Gastroesophageal sphincter (tissue), 3 donors: ENCODE measurements around the gene PHOX2B.

Experiments
- POLR2AphosphoS5 ChIP-seq: sonication (generic); formaldehyde crosslinking; IDR thresholded peaks from one replicate; pipeline ENCODE4 v1.6.1; 2017; ENCODE audit warnings: antibody characterized with exemption
- TF ChIP-seq, protein P1 (sequence below), 4 experiments: fragments of 200-600 bp in 2 of 4; fragments of 450-650 bp in 2 of 4; sonication (generic) in 1 of 4; IDR thresholded peaks; one replicate each; pipeline ENCODE4 v1.5.1; 2017 to 2019; ENCODE audit warnings: antibody characterized with exemption in 4 of 4, mild to moderate bottlenecking in 2 of 4, moderate library complexity in 2 of 4

DNA sequence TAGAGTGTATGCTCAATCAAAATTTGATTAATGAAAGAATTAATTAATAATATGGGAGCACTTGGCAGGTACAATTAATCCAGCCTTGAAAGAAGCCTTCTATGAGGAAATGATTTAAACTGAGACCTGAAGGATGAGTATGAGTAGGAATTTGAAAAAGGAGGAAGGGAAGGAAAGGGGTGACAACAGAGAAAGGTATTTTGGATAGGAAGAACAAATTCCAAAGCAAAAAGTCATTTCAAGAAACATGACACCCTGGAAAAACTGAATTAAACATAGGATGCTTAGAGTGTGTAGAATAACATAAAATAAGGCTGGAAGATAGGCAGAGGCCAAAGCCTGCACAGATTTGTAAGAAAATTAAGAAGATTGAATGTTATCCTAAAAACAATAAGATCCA lies 29.6 kb downstream of the PHOX2B start:
- TF ChIP-seq POLR2AphosphoS5, result no peak
- TF ChIP-seq, protein P1, sequence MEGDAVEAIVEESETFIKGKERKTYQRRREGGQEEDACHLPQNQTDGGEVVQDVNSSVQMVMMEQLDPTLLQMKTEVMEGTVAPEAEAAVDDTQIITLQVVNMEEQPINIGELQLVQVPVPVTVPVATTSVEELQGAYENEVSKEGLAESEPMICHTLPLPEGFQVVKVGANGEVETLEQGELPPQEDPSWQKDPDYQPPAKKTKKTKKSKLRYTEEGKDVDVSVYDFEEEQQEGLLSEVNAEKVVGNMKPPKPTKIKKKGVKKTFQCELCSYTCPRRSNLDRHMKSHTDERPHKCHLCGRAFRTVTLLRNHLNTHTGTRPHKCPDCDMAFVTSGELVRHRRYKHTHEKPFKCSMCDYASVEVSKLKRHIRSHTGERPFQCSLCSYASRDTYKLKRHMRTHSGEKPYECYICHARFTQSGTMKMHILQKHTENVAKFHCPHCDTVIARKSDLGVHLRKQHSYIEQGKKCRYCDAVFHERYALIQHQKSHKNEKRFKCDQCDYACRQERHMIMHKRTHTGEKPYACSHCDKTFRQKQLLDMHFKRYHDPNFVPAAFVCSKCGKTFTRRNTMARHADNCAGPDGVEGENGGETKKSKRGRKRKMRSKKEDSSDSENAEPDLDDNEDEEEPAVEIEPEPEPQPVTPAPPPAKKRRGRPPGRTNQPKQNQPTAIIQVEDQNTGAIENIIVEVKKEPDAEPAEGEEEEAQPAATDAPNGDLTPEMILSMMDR (IDR thresholded peaks at IDR 0.05), result no peak
